Activated naive CD4-positive, alpha-beta T cell treated with anti-CD3 and anti-CD28 coated beads, Interleukin-2, amount 50 U/mL, for 16 hours (primary cell): ENCODE data around the gene MRPL20.
"Not testable (repeated sequence)": the region's sequence is repeated elsewhere in the genome, so short reads cannot be mapped to it uniquely, and the experiment has no call there.

Experiments used
- DNase-seq: peaks from one replicate; pipeline ENCODE4 v3.0.0-alpha.2; 2020

Gene MRPL20

GRCh38 chr1:1403653-1404052, 3.4 kb downstream of the MRPL20 start:
- DNase-seq: no peak

GRCh38 chr1:1402901-1403392, 4.1 kb downstream of the MRPL20 start:
- DNase-seq: not testable (repeated sequence)

GRCh38 chr1:1402072-1402900, 4.8 kb downstream of the MRPL20 start:
- DNase-seq: peak; percentile 53

GRCh38 chr1:1401457-1402010, 5.6 kb downstream of the MRPL20 start:
- DNase-seq: no peak

- no peak for DNase-seq
These were observed 6.3 kb downstream of the MRPL20 start for GRCh38 chr1:1400576-1401456.

GRCh38 chr1:1399872-1400575, 7.1 kb downstream of the MRPL20 start:
- DNase-seq: no peak

GRCh38 chr1:1399187-1399871, 7.8 kb downstream of the MRPL20 start, which contains the start of gene CCNL2:
CCNL2 (minus strand) TSS chr1:1399335; CDS start chr1:1399306, 29 bp downstream.
- DNase-seq: peak; percentile 100

GRCh38 chr1:1398677-1399186, 8.4 kb downstream of the MRPL20 start:
- no peak for DNase-seq

- no peak for DNase-seq
These were observed 9.1 kb downstream of the MRPL20 start for GRCh38 chr1:1397839-1398523.

GRCh38 chr1:1395166-1395565, 11.9 kb downstream of the MRPL20 start:
- no peak for DNase-seq

- no peak for DNase-seq
These were observed 13.0 kb downstream of the MRPL20 start for GRCh38 chr1:1394116-1394515.

GRCh38 chr1:1393428-1393827, 13.7 kb downstream of the MRPL20 start:
- DNase-seq: no peak

GRCh38 chr1:1393014-1393413, 14.1 kb downstream of the MRPL20 start:
- DNase-seq: no peak

GRCh38 chr1:1391225-1391624, 15.9 kb downstream of the MRPL20 start:
- no peak for DNase-seq

- no peak for DNase-seq
These were observed 16.4 kb downstream of the MRPL20 start for GRCh38 chr1:1390675-1391074.

- DNase-seq: no peak
These were observed 19.0 kb downstream of the MRPL20 start for GRCh38 chr1:1388078-1388472.

GRCh38 chr1:1387098-1388077, 19.7 kb downstream of the MRPL20 start:
- no peak for DNase-seq

- DNase-seq: no peak
These were observed 21.2 kb downstream of the MRPL20 start for GRCh38 chr1:1385931-1386330.

- not testable (repeated sequence) for DNase-seq
These were observed 21.8 kb downstream of the MRPL20 start for GRCh38 chr1:1385339-1385738.

GRCh38 chr1:1381294-1381693, 25.8 kb downstream of the MRPL20 start:
- DNase-seq: no peak
